ENCODE results near the gene MR1. TPM values are rescaled to one million over a fixed set of nuclear protein-coding genes. Genes with fewer than 3 reads are reported as not detected.
"Not testable (repeated sequence)": the region's sequence is repeated elsewhere in the genome, so short reads cannot be mapped to it uniquely, and the experiment has no call there.

The MR1 gene
- total RNA-seq, 2 experiments from 2014 or later: 19.5 to 21.2 TPM

DNA sequence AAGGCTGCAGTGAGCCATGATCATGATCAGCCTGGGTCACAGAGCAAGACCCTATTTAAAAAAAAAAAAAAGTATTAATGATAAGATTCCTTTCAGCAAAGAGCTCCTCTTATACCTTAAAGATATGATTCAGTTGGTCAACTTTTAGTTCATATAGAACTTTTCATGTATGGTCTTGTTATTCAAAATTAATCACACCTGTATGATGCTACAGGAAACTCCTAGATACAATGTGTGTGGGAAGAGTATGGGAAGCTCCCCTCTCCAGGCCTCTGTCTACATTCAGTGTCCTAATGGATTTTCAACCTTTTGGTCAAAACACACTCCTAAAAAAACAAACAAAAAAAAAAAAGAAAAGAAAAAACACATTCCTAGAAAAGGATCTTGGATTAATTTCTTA lies 17.1 kb downstream of the MR1 start:
- Mint-ChIP-seq H3K9me3 (no peaks in the 10 kb centered on the region), H3K4me1 (ENCODE audit: low read depth) (no peaks in the 10 kb centered on the region), H3K36me3 (peaks cover 17% of the 10 kb centered on the region), H3K4me3 (no peak overlapping the region), H3K27me3 (no peaks in the 10 kb centered on the region), H3K27ac (no peak overlapping the region)
- ChIA-PET POLR2A (no interaction called here), CTCF (interaction anchor here (0.6 to 2.6 kb wide), 4 partner anchors 12 to 63 kb away, joined by 3 to 13 read pairs (median 4); no protein-coding TSS in a partner anchor)
- no peak for DNase-seq
- intact Hi-C loops (cut with micrococcal nuclease): no loop called here

DNA sequence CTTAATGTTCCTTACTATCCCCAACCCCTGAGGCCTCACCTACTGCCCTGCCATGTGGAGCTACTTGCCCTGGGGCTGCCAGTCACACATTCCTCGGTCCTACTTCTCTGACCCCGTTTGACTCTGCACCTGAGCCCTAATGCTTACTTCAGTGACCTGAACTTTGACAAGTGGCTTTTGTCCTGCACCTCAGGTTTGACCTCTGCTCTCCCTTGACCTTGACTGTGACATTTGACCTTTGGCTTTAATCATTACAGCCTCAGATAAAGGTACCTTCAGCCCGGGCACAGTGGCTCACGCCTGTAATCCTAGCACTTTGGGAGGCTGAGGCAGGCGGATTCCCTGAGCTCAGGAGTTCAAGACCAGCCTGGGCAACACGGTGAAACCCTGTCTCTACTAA lies 22.8 kb downstream of the MR1 start:
- Mint-ChIP-seq H3K9me3 (peaks cover 21% of the 10 kb centered on the region), H3K36me3 (peaks cover 33% of the 10 kb centered on the region), H3K27me3 (no peaks in the 10 kb centered on the region), H3K27ac (no peak overlapping the region), H3K4me1 (ENCODE audit: low read depth) (peaks cover 3% of the 10 kb centered on the region), H3K4me3 (no peak overlapping the region)
- POLR2A ChIA-PET: no interaction called here
- intact Hi-C loops (cut with micrococcal nuclease): no loop called here
- CTCF ChIA-PET: interaction anchor here (0.6 kb wide), 1 partner anchor 475 kb away, joined by 3 read pairs; no protein-coding TSS in a partner anchor
- no peak for DNase-seq

DNA sequence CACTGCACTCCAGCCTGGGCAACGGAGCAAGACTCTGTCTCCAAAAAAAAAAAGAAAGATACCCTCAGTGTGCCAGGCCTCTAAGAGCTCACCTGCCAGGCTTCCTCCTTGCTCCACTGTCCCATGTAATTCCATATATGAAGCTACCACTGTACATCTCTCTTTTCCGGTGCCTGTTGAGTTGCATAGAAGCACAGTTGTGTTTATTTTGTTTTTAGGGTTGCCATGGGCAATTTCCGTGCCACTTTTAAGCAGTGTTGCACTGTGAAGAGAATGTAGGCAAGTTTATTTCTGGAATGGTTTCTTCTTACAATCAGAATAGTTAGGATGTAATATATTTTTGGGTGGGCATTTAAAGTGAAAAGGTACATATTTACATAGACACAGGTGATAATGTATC lies 23.3 kb downstream of the MR1 start:
- Mint-ChIP-seq H3K27me3 (no peaks in the 10 kb centered on the region), H3K36me3 (peaks cover 33% of the 10 kb centered on the region), H3K4me3 (no peak overlapping the region), H3K4me1 (ENCODE audit: low read depth) (peaks cover 7% of the 10 kb centered on the region), H3K27ac (no peak overlapping the region), H3K9me3 (peaks cover 21% of the 10 kb centered on the region)
- no peak for DNase-seq
- POLR2A ChIA-PET: no interaction called here
- CTCF ChIA-PET: interaction anchor here (0.6 kb wide), 1 partner anchor 476 kb away, joined by 3 read pairs; no protein-coding TSS in a partner anchor
- intact Hi-C loops (cut with micrococcal nuclease): no loop called here

DNA sequence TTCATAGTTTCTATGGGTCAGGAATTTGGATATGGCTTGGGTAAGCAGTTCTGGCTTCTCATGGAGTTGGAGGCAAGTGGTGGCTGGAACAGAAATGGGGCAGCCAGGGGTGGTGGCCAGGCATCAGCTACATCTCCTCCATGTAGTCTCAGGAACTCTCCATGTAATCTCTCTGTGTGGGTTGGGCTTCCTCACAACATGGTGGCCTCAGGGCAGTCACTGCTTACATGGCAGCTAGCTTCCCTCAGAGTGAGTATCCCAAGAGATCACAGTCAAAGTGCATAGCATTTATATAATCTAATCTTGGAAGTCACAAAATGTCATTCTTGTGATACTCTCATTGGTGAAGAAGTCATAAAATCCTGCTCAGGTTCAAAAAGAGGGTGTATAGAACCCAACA lies 25.7 kb downstream of the MR1 start:
- no peak overlapping the region for H3K27ac Mint-ChIP-seq
- no peak for DNase-seq
- H3K27me3 Mint-ChIP-seq: no peaks in the 10 kb centered on the region
- peaks cover 20% of the 10 kb centered on the region for H3K4me1 Mint-ChIP-seq (ENCODE audit: low read depth)
- intact Hi-C loops (cut with micrococcal nuclease): no loop called here
- POLR2A ChIA-PET: no interaction called here
- CTCF ChIA-PET: no interaction called here
- no peak overlapping the region for H3K4me3 Mint-ChIP-seq
- H3K36me3 Mint-ChIP-seq: peaks cover 29% of the 10 kb centered on the region
- peaks cover 21% of the 10 kb centered on the region for H3K9me3 Mint-ChIP-seq

DNA sequence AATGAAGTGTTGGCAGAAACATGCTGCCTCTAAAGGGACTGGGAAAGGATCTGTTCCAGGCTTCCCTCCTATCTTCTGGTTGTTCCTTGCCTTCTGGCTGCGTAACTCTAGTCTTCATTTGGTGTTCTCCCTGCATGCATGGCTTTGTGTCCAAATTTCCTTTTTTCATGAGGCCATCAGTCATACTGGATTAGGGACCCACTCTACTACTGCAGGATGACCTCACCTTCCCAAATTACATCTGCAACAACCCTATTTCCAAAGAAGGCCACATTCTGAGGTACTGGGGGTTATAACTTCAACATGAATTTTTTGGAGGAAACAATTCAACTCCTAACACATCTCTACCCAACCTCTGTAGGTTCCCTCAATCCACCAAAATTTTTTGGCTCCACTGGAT lies 26.3 kb downstream of the MR1 start:
- H3K4me1 Mint-ChIP-seq (ENCODE audit: low read depth): peaks cover 20% of the 10 kb centered on the region
- H3K9me3 Mint-ChIP-seq: peaks cover 21% of the 10 kb centered on the region
- no peaks in the 10 kb centered on the region for H3K27me3 Mint-ChIP-seq
- POLR2A ChIA-PET: no interaction called here
- intact Hi-C loops (cut with micrococcal nuclease): no loop called here
- no peak overlapping the region for H3K27ac Mint-ChIP-seq
- DNase-seq: no peak
- H3K36me3 Mint-ChIP-seq: peaks cover 29% of the 10 kb centered on the region
- no peak overlapping the region for H3K4me3 Mint-ChIP-seq
- CTCF ChIA-PET: no interaction called here

DNA sequence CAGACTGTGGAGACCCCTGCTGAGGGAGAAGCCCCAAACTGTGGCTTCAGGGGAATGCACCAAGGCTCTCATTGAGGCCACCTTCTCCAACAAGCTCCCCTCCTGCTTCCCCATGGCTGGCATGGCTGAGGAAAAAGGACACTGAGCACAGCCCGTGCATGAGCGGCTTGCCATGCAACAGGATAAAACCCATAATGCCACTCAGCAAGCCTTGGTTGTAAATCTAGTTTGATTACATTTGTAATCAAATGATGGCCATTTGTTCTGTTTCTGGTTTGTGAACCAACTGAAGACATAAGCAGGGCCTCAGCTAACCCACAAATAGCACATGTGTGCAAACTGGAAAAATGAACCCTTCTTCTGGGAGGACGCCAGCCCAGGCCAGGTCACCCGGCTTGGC lies 27.2 kb downstream of the MR1 start:
- intact Hi-C loops (cut with micrococcal nuclease); H3K4me3 Mint-ChIP-seq; POLR2A ChIA-PET; H3K27ac Mint-ChIP-seq; DNase-seq; H3K27me3 Mint-ChIP-seq: not testable (repeated sequence)
- Mint-ChIP-seq H3K9me3 (peaks cover 21% of the 10 kb centered on the region), H3K36me3 (peaks cover 27% of the 10 kb centered on the region), H3K4me1 (ENCODE audit: low read depth) (peaks cover 20% of the 10 kb centered on the region)
- CTCF ChIA-PET: interaction anchor here (2.4 to 3.4 kb wide), 2 partner anchors 23 to 81 kb away, joined by 12 to 19 read pairs; no protein-coding TSS in a partner anchor

DNA sequence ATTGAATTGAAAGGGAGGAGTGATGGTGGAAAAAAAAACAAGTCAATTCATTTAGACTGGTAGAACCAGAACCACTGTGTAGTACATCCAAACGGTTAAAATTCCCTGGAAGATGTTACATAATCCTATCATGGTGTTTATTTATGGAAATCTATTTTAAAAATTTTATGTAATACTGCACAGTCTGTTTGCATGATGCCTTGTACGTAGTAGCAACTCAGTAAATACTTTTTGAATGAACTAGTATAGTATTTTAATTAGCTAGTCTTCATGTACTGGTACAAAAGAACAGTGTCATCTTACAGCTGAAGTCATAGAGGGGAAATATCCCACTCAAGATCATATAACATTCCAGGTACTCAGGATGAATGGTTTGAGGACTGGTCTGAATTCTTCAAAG lies 27.7 kb downstream of the MR1 start:
- Mint-ChIP-seq H3K9me3 (peaks cover 21% of the 10 kb centered on the region), H3K4me1 (ENCODE audit: low read depth) (peaks cover 20% of the 10 kb centered on the region), H3K27me3 (no peaks in the 10 kb centered on the region), H3K36me3 (peaks cover 26% of the 10 kb centered on the region), H3K27ac (peak overlapping the region; percentile 78), H3K4me3 (no peak overlapping the region)
- intact Hi-C loops (cut with micrococcal nuclease): no loop called here
- ChIA-PET POLR2A (interaction anchor here (1.0 to 2.8 kb wide), 4 partner anchors 18 to 39 kb away, joined by 5 to 13 read pairs (median 8); partner anchors contain the start of gene STX6), CTCF (interaction anchor here (0.7 to 3.4 kb wide), 5 partner anchors 18 to 104 kb away, joined by 3 to 19 read pairs (median 8); no protein-coding TSS in a partner anchor)
- no peak for DNase-seq

DNA sequence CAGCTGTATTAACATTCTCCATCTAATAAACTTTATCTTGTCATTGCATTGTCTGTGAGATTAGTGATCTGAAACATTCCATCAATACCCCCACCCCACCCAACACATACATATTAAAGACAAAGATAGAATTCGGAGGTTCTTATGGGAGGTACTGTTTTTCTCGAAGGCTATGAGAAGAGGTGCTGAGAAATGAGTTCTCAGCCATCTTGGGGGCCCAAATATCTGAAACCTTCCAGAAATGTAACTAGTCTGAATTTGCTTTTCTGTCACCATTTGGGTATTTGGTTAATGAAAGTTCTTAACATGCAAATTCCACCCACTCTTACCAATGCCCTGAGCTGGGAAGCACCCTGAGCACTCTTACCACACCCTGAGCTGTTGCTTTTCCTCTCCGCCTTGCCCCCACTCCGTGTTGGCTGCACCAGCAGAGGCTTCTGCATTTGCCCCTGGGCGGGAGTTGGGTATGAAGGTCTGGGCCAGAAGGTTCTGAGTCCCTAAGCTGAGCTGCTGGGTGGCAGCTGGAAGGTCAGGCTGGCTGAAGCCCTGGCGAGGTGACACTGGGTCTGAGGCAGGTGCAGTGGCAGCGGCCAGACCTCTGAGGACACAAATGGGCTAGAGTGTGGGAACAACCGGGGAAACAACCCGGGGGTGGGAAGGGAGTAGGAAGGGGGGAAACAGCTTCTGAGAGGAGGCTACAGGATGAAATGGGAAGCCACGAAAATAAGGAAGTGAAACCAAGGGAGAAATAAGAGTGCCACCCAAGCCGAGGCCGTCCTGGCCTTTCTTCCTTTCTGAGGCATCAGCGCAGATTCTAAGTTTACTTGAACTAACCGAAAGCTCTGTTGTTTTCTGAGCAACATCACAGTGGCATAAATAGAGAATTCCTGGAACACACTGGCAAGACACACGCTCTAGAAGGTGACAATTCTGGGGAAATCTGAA lies 28.4 kb downstream of the MR1 start:
- Mint-ChIP-seq H3K9me3 (peaks cover 21% of the 10 kb centered on the region), H3K36me3 (peaks cover 23% of the 10 kb centered on the region), H3K4me1 (ENCODE audit: low read depth) (peaks cover 20% of the 10 kb centered on the region), H3K27ac (peak overlapping the region; percentile 78), H3K4me3 (peak overlapping the region; percentile 58), H3K27me3 (no peaks in the 10 kb centered on the region)
- ChIA-PET POLR2A (interaction anchor here (1.0 to 2.8 kb wide), 5 partner anchors 17 to 40 kb away, joined by 5 to 13 read pairs (median 7); partner anchors contain the start of genes IER5 and STX6), CTCF (interaction anchor here (0.6 to 3.4 kb wide), 9 partner anchors 11 to 1098 kb away, joined by 3 to 19 read pairs (median 4); partner anchors contain the start of gene MR1)
- intact Hi-C loops (cut with micrococcal nuclease): loop anchor here (1.0 kb wide), 3 partner anchors 18 to 80 kb away; no protein-coding TSS in a partner anchor
- DNase-seq: peak; percentile 49

DNA sequence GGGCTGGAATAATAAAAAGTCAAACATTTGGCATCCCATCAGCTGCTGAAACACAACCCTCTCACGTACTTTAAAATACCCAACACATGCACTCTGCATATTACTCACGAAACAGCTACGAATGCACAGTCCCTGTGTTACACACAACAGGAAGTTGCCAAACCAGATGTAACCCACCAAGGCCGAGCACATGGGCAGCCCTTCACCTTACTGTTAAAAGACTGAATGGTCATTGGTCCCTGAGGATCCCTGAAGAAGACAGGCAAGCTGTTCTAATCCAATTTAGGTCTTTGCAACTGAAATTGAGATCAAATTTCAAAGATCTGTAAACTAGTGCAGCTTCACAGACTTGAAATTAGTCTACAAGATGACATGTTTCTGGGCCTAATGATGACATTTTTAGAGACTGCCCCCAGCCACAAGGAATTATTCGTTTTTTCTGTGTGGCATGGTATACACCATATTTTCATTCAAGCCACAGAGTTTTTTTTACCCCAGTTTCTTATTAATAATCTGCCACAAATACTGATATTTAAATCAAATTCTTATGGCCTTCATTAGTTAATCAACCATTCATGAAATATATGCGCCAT lies 29.1 kb downstream of the MR1 start:
- peak overlapping the region; percentile 78 for H3K27ac Mint-ChIP-seq
- intact Hi-C loops (cut with micrococcal nuclease): loop anchor here (1.0 kb wide), 3 partner anchors 19 to 79 kb away; no protein-coding TSS in a partner anchor
- ChIA-PET POLR2A (interaction anchor here (1.2 to 2.8 kb wide), 5 partner anchors 16 to 41 kb away, joined by 4 to 13 read pairs (median 7); partner anchors contain the start of genes IER5 and STX6), CTCF (interaction anchor here (0.6 to 3.4 kb wide), 7 partner anchors 12 to 1097 kb away, joined by 3 to 19 read pairs (median 4); partner anchors contain the start of gene MR1)
- peak; percentile 61 for DNase-seq
- H3K4me3 Mint-ChIP-seq: peak overlapping the region; percentile 58
- peaks cover 20% of the 10 kb centered on the region for H3K4me1 Mint-ChIP-seq (ENCODE audit: low read depth)
- peaks cover 23% of the 10 kb centered on the region for H3K36me3 Mint-ChIP-seq
- H3K9me3 Mint-ChIP-seq: peaks cover 21% of the 10 kb centered on the region
- no peaks in the 10 kb centered on the region for H3K27me3 Mint-ChIP-seq

DNA sequence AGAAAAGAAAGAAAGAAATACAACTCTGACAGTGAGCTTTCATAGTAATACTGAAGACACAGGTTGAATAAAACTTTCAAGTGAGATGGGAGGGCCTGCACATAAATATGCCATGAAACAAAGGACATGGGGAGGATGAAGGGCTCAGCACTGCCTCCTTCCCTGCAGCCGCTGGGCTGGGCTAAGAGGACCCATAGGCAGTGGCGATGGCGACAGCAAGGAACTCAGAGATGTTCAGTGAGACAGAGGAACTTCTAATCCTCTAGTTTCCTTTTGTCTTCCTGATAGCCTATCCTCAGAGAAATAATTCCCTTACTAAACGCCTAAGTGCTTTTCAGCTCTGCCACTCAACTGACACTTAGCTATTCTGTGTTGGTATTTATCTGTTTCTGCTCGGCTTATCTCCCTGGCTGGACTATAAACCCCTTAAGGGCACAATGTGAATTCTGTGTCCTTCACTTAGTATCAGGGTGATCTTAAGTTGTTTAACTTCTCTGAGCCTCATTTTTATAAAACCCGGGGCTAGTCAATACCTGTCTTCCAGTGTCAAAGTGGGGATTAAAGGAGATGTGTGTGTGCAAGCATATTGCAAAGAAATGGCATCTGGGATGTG lies 30.3 kb downstream of the MR1 start:
- Mint-ChIP-seq H3K4me1 (ENCODE audit: low read depth) (peaks cover 20% of the 10 kb centered on the region), H3K36me3 (peaks cover 13% of the 10 kb centered on the region), H3K27me3 (no peaks in the 10 kb centered on the region), H3K9me3 (peaks cover 11% of the 10 kb centered on the region), H3K27ac (no peak overlapping the region), H3K4me3 (no peak overlapping the region)
- CTCF ChIA-PET: interaction anchor here (0.7 to 3.4 kb wide), 2 partner anchors 72 to 78 kb away, joined by 3 to 19 read pairs; no protein-coding TSS in a partner anchor
- POLR2A ChIA-PET: interaction anchor here (1.5 to 2.8 kb wide), 3 partner anchors 15 to 42 kb away, joined by 4 to 13 read pairs (median 10); partner anchors contain the start of gene STX6
- intact Hi-C loops (cut with micrococcal nuclease): no loop called here
- no peak for DNase-seq

DNA sequence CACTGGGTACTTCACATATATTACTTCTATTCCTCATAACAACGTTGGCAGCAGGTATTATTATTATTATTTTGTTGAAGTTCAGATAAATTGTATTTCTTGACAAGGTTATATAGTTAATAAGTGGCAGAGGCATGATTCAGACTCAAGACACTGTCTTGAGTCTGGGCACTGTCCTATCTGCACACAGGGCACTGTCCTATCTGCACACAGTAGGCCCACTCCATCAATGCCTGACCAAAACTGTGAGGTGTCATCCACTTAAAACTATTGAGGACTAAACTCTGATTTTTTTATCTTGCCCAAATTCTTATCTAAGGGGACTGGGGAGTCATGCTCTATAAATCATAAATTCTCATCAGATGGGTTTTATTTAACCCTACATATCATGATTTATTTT lies 30.9 kb downstream of the MR1 start:
- no peak overlapping the region for H3K4me3 Mint-ChIP-seq
- intact Hi-C loops (cut with micrococcal nuclease): no loop called here
- peaks cover 20% of the 10 kb centered on the region for H3K4me1 Mint-ChIP-seq (ENCODE audit: low read depth)
- no peak overlapping the region for H3K27ac Mint-ChIP-seq
- ChIA-PET CTCF (no interaction called here), POLR2A (no interaction called here)
- DNase-seq: no peak
- H3K9me3 Mint-ChIP-seq: peaks cover 5% of the 10 kb centered on the region
- H3K27me3 Mint-ChIP-seq: no peaks in the 10 kb centered on the region
- H3K36me3 Mint-ChIP-seq: peaks cover 7% of the 10 kb centered on the region
